Measurements from ENCODE around the gene SCARF1.

Gene SCARF1

GRCh38 chr17:1648173-1648962 lies 2.8 kb upstream of the SCARF1 start:
- DNase-seq: no peak

- no peak for DNase-seq
Observed at GRCh38 chr17:1647802-1648171, 2.3 kb upstream of the SCARF1 start.

- DNase-seq: no peak
Observed at GRCh38 chr17:1646199-1646875, 805 bp upstream of the SCARF1 start.

- peak; percentile 20 for DNase-seq
Observed at GRCh38 chr17:1644493-1645206, 882 bp downstream of the SCARF1 start.

DNA sequence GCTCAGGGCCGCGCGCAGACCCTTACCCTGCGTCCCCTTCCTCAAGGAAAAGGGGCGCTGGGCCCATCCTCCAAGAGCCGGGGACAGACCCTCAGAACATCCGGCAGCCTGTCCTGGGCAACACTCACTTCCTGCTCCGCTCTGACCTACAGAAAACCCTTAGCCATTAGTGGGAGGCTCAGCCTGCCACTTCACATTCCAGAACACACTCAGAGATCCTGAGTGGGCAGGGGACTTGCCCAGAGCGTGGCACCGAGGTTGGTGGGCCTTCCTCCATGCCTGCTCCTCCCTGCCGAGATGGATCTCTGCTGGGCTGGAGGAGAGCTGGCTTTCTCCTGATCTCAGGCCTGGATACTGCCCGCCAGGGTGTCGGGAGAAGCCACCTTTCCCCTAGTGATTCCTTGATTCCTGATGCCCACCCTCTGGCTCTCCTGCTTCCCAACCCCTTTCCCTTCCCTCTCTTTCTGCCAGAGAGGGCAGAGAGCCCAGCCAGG lies 1.5 kb downstream of the SCARF1 start:
- no peak for DNase-seq

DNA sequence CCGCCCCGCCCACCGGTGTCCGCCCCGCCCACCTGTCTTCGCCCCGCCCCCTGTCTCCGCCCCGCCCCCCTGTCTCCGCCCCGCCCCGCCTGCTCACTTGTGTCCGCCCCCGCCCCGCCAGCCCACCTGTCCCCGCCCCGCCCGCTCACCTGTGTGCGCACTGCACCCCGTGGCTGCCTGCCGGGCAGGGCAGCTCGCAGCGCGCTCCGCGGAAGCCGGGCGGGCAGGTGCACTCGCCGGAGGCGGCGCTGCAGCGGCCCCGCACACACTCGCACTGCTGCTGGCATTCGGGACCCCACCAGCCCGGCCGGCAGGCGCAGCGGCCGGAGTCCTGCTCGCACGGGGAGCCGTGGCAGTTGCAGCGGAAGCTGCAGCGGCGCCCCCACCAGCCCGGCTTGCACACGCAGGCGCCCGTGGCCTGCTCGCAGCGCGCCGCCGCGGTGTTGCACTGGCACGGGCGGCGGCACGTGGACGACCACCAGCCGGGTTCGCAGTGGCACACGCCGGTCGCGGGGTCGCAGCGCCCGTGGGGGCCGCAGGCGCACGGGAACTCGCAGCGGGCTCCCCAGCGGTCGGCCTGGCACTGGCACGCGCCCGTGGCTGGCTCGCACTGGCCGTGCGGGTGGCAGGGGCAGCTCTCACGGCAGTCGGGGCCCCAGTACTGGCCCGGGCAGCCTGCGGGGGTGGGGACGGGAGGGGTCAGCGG lies 2.1 kb downstream of the SCARF1 start:
- DNase-seq: no peak

- DNase-seq: no peak
Observed at GRCh38 chr17:1641065-1641403, 4.5 kb downstream of the SCARF1 start.

GRCh38 chr17:1640329-1641064 lies 5.0 kb downstream of the SCARF1 start:
- no peak for DNase-seq

DNA sequence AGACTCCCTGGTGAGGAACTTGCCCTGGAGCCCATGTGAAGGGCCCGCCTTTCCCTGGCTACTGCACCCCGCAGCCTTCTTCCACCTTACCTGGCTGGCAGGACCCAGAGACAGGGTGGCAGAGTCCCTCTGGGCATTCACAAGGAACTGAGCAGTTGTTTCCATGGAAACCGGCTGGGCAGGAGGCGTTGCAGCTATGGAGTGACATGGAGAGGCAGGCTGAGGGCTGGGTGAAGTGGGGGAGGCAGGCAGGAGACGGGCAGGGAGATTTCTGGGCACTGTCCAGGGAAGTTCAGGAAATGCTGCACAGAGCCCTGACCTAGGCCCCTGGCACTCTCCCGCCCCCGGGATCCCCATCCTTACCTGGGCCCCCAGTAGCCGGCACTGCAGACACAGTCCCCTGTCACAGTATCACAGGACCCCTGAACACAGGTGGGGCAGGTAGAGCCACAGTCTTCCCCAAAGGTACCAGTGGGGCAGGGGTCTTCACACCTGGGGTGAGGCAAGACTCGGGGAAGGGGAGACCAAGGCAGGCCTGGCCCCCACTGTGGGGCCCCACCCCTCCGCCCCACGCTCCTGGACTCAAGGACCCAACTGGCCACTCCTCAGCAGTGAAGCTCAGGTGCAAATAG lies 5.9 kb downstream of the SCARF1 start:
- DNase-seq: no peak

DNA sequence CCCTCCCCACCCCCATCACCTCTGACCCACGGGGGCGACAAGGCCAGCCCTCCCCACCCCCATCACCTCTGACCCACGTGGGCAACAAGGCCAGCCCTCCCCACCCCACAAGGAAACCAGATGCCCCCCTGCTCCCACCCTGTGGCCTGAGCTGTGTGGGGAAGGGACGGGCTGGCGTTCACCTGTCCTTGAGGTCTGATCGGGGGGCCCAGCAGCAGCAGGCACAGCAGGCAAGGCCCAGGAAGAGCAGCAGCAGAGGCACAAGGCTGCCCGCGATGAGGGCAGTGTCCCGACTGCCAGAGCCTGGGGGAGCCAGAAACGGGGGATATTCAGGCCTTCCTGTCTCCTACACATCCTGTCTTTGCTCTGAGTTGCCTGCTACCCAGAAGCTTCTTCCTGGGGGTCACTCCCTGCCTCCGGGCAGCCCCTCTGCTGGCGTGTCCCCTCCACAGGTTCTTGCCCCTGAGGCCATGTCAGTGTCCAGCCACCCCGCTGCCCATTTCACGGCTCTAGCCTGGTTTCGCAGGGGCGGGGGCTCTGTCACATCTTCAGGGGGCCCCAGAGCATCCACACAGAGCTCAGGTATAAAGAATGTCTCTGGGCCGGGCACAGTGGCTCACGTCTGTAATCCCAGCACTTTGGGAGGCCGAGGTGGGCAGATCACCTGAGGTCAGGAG lies 6.8 kb downstream of the SCARF1 start:
- no peak for DNase-seq

GRCh38 chr17:1638171-1638590 lies 7.4 kb downstream of the SCARF1 start:
- no peak for DNase-seq

DNA sequence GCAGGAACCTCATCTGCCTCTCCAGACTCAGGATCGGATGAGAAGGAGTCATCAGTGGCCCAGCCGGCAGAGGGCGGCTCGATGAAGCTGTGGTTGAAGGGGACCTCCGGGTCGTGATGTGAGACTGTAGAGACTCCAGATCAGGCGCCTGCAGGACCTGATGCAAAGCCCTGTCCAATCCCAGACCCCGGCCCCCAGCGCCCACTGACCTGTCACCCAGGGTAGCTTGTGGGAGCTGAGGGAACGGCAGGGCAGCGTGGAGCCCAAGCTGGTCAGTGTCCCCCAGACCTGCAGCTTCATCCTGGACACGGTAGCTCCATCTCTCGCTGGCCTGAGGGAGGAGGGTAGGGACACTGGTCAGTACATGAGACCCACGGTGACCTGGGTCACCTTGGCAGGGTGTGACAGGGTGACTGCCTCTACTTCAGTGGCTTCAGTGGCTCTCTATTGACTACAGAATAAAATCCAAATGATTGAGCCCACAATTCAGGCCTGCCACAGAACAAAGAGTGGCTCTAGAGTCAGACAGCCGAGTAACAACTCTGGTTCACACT lies 8.7 kb downstream of the SCARF1 start:
- DNase-seq: no peak

GRCh38 chr17:1635675-1636465 lies 9.7 kb downstream of the SCARF1 start:
- no peak for DNase-seq

DNA sequence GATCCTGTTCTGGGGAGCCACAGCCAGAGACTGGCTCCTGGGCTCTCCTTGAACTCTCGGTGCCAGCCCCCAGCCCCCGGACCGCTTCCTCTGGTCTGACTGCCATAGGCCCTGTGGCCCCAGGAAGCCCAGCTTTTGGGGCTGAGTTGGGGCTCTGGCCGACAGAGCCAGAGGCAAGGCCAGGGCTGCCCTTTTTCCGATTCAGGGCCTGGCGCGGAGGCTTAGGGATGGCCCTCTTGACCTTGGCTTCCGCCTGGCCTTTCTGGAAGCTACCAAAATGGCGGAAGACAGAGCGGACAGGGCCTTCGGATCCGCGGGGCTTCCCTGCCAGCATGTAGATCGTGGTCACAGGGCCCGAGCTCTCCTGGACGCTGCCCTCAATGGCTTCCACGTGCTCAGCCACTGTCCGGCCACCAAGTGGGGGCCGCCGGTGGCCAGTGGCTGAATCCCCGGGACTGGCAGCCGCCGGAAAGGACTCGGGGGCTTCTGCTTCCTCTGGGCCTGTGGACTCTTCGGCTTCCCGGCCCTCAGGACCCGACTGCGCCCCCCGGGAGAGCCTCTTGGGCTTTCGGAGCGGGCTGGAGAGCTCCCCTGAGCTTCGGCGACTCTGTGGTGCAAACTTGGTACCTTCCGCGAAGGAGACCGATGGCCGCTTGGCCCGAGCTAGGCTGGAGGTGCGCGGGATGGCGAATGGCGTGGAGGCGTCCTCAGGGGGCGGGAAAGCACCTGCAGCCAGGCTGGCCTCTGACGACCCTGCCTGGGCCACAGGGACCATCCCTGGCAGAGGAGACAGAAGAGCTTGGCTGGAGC lies 10.5 kb downstream of the SCARF1 start:
- DNase-seq: no peak

DNA sequence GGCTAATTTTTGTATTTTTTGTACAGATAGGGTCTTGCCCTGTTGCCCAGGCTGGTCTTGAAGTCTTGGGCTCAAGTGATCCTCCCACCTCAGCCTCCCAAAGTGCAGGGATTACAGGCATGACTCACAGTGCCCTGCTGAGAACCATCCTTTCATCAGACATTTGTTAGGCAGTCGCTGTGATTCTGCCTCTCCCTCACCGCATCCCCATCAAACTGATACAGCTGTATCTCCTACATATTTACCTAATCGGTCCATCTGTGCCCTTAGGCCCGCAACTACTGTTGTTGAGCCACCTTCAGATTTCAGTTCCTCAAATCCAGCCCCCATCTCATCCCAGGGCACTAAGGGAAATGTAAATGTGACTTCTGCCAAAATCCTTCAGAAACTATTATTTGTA lies 14.9 kb downstream of the SCARF1 start:
- DNase-seq: peak; percentile 17

DNA sequence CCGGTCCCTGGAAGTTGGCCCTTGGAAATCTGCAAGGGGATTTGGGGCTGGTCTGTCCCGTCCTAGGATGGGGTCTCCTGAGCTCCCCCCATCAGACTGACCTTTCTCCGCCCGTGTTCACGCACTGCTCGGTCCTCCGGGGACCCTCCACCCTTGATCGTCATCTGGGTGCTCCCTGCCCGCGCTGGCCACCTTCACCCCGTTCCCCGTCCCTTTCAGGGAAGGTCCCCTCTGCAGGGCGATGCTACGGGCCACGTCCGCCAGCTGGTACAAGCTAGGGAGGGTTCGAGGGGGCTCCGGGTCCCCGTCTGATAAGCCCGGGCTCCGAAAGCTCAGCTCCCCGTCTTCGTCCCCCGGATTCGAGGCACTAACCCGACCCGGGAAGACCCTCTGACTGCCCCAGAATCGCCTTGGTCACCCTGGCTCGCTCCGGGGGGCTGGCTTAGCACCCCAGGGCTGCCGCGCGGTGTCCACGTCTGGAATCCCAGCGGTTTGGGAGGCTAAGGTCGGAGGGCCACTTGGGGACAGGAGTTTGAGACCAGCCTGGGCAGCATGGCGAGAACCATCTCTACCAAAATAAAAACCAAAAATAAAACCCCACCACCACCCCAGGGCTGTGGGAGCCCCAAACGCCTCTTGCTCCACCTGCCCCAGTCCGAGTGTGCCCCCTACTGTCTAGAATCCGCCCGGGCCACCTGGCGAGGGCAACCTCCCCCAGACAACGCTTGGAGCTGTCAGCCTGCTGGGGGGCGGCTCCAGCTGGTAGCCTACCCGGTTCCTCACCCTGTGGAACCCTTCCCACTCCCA lies 15.8 kb downstream of the SCARF1 start:
- DNase-seq: peak; percentile 35

GRCh38 chr17:1628856-1629503 lies 16.6 kb downstream of the SCARF1 start:
- peak; percentile 89 for DNase-seq

Data from T1000 (cell line).